Endothelial cell of umbilical vein (primary cell): ENCODE results near the gene LTBP1. TPM values are rescaled to one million over a fixed set of nuclear protein-coding genes. Genes with fewer than 3 reads are reported as not detected.

Experiments used
- BruUV-seq: library from RNA; stranded (reverse); fragments of 400-500 nt; replicated peaks from 2 replicates; lab custom pipeline; 2021; lab: Mats Ljungman, UMichigan
- CTCF ChIA-PET: fragments of 300-600, 350-600 bp; sonication (Branson Sonifier 250); formaldehyde crosslinking; loops from one replicate; lab custom pipeline; 2021; ENCODE audit warnings: antibody characterized with exemption, inconsistent platforms; lab: Charles Lee
- POLR2A ChIA-PET: fragments of 300-600, 350-600 bp; sonication (Branson Sonifier 250); formaldehyde crosslinking; loops from one replicate; lab custom pipeline; 2021; ENCODE audit warnings: antibody characterized with exemption, inconsistent platforms; lab: Charles Lee
- DNase-seq: peaks from one replicate; pipeline ENCODE4 v3.0.0-alpha.2; 2011; ENCODE audit warnings: low read depth, low spot score
- FAIRE-seq: peaks from 2 replicates; lab custom pipeline; 2011; peaks lifted over from hg19 to GRCh38; lab: Jason Lieb, UNC
- H2AFZ ChIP-seq: 2 replicates; pipeline ENCODE4 v1.6.0; 2012; ENCODE audit warnings: low read depth, low read length, control low read depth, inconsistent platforms
- H3K27ac ChIP-seq: 2 replicates; pipeline ENCODE4 v1.5.1; 2011; ENCODE audit warnings: low read depth, mild to moderate bottlenecking, control low read depth, low read length, moderate library complexity; ENCODE audit not compliant: insufficient read depth
- H3K27me3 ChIP-seq, 2 experiments: 2 replicates each; pipeline versions ENCODE4 v1.6.0 to v1.6.1; 2011; ENCODE audit warnings: low read length in 2 of 2, mixed read lengths in 1 of 2; ENCODE audit not compliant: control insufficient read depth in 2 of 2, insufficient read depth in 2 of 2
- H3K36me3 ChIP-seq, 2 experiments: 2 replicates in 1 of 2; 3 replicates in 1 of 2; pipeline ENCODE4 v1.5.1; 2011; ENCODE audit warnings: low read length in 2 of 2, mild to moderate bottlenecking in 1 of 2, moderate library complexity in 1 of 2; ENCODE audit not compliant: control insufficient read depth in 2 of 2, insufficient read depth in 2 of 2; ENCODE audit errors: extremely low read depth in 1 of 2
- H3K4me1 ChIP-seq: 3 replicates; pipeline ENCODE4 v1.5.1; 2011; ENCODE audit warnings: mild to moderate bottlenecking, low read length; ENCODE audit not compliant: control insufficient read depth, insufficient read depth; ENCODE audit errors: extremely low read depth
- H3K4me2 ChIP-seq: 2 replicates; pipeline ENCODE4 v1.6.1; 2011; ENCODE audit warnings: low read length, control low read depth, mixed read lengths; ENCODE audit not compliant: insufficient read depth
- H3K4me3 ChIP-seq, 3 experiments: fragments of 200-600 bp in 1 of 3; sonication (generic), shearing (Covaris generic) in 1 of 3; replicated peaks in 1 of 3; 2 replicates each; pipeline ENCODE4 v1.5.1; 2011 to 2016; ENCODE audit warnings: control low read depth in 3 of 3, low read length in 3 of 3, mild to moderate bottlenecking in 2 of 3, inconsistent platforms in 1 of 3, low read depth in 1 of 3, moderate library complexity in 1 of 3; ENCODE audit not compliant: insufficient read depth in 1 of 3
- H3K79me2 ChIP-seq: 2 replicates; pipeline ENCODE4 v1.6.0; 2012; ENCODE audit warnings: low read length, inconsistent platforms; ENCODE audit not compliant: control insufficient read depth, insufficient read depth
- H3K9ac ChIP-seq: replicated peaks from 2 replicates; pipeline ENCODE3; 2011; ENCODE audit warnings: low read length, control low read depth; ENCODE audit not compliant: insufficient read depth; ENCODE audit errors: extremely low read depth
- H3K9me1 ChIP-seq: replicated peaks from 3 replicates; pipeline ENCODE4 v1.6.0; 2011; ENCODE audit warnings: mild to moderate bottlenecking, low read length; ENCODE audit not compliant: control insufficient read depth, insufficient read depth; ENCODE audit errors: extremely low read depth
- H3K9me3 ChIP-seq: replicated peaks from 2 replicates; pipeline ENCODE4 v1.5.1; 2012; ENCODE audit warnings: low read length, inconsistent platforms; ENCODE audit not compliant: control insufficient read depth, insufficient read depth
- H4K20me1 ChIP-seq: replicated peaks from 2 replicates; pipeline ENCODE3; 2011; ENCODE audit warnings: mild to moderate bottlenecking, low read length; ENCODE audit not compliant: control insufficient read depth, insufficient read depth; ENCODE audit errors: extremely low read depth
- EZH2 ChIP-seq: IDR thresholded peaks from 2 replicates; pipeline ENCODE4 v1.6.1; 2012; ENCODE audit warnings: borderline replicate concordance, low read depth, mild to moderate bottlenecking, moderate library complexity, low read length, inconsistent platforms; ENCODE audit not compliant: severe bottlenecking
- FOS ChIP-seq: IDR thresholded peaks from 2 replicates; pipeline ENCODE4 v1.6.1; 2011; ENCODE audit warnings: mild to moderate bottlenecking, low read length, moderate library complexity, borderline replicate concordance; ENCODE audit not compliant: insufficient read depth
- GATA2 ChIP-seq: IDR thresholded peaks from 2 replicates; pipeline ENCODE4 v1.7.0; 2011; ENCODE audit warnings: low read depth, mild to moderate bottlenecking, moderate library complexity, mixed read lengths, low read length; ENCODE audit not compliant: insufficient read length, insufficient read depth
- JUN ChIP-seq: IDR thresholded peaks from 2 replicates; pipeline ENCODE4 v1.6.1; 2011; ENCODE audit warnings: borderline replicate concordance, low read depth; ENCODE audit not compliant: insufficient read length, insufficient read depth
- MYC ChIP-seq: IDR thresholded peaks from one replicate; pipeline ENCODE4 v1.6.1; 2011; ENCODE audit warnings: mild to moderate bottlenecking, low read depth, low read length
- POLR2A ChIP-seq: IDR thresholded peaks from 2 replicates; pipeline ENCODE4 v1.6.1; 2012; ENCODE audit warnings: low read depth, mild to moderate bottlenecking, control low read depth, low read length
- POLR2AphosphoS5 ChIP-seq: IDR thresholded peaks from 2 replicates; pipeline ENCODE4 v1.6.1; 2012; ENCODE audit warnings: low read depth, mild to moderate bottlenecking, control low read depth, low read length, moderate library complexity; ENCODE audit not compliant: insufficient read depth
- dilution Hi-C: fragments of 300-500 bp; cut with MboI; formaldehyde crosslinking; loops from one replicate; pipeline ENCODE4 v1.15.0; 2019; ENCODE audit warnings: low sequenced_read_pairs; ENCODE audit not compliant: extremely low pct_ligation_motif_present
- intact Hi-C: fragments of 100-400 bp; cut with micrococcal nuclease; formaldehyde crosslinking; loops from one replicate; pipeline ENCODE4 v1.10.0; 2022
- polyA plus RNA-seq, 4 experiments: library from polyadenylated mRNA; depleted of rRNA in 3 of 4; stranded (reverse) in 3 of 4; unstranded in 1 of 4; fragments of >200 nt; gene quantifications; 2 replicates each; pipeline versions ENCODE4 v1.2.1 to v1.2.3, GENCODE V29; 2011 to 2012; ENCODE audit warnings: missing spikeins in 1 of 4
- total RNA-seq: library from RNA; stranded (reverse); gene quantifications from 2 replicates; pipeline ENCODE4 v1.2.3, GENCODE V29; 2021
- TF ChIP-seq, protein P1 (sequence below), 2 donors: IDR thresholded peaks; 1 replicate in 1 of 2; 2 replicates in 1 of 2; pipeline ENCODE4 v1.5.1; 2011; ENCODE audit warnings: low read length in 2 of 2, mild to moderate bottlenecking in 2 of 2, moderate library complexity in 2 of 2, control low read depth in 1 of 2, inconsistent platforms in 1 of 2, low read depth in 1 of 2; ENCODE audit not compliant: insufficient read depth in 1 of 2; ENCODE audit errors: extremely low read depth in 1 of 2
- TF ChIP-seq, protein P2 (sequence below): IDR thresholded peaks from 2 replicates; pipeline ENCODE4 v1.6.1; 2011; ENCODE audit not compliant: insufficient read depth, insufficient read length

LTBP1 gene
- total and polyA plus RNA-seq, 2 donors (not counting 3 experiments of a cell fraction or from before 2014, with no cell fraction given) = 57.4 to 68.2 TPM

DNA sequence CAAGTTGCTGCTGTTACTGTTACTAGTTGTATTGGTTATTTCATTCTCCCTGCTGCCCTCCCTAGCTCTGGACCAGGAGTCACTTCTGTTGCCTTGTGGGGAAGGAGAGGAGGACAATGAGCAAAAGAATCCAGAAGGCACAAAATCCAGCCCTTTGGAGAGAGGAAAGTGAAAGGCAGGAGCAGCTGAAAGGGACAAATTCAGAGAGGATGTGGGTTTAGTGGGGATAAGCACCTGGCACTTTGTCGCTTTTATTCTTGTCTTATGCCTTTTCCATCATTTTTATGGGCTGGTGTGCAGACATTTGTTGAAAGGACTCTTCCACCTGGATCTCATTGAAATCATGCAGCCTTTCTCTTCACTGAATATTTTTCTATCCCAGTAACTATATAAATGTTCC lies 24.3 kb upstream of the LTBP1 start:
- H4K20me1 ChIP-seq = no peaks in the 10 kb centered on the region
- dilution Hi-C loops = no loop called here
- ChIA-PET CTCF (interaction anchor here (1.0 to 1.3 kb wide), 2 partner anchors 9 to 15 kb away, joined by 3 read pairs; no protein-coding TSS in a partner anchor), POLR2A (no interaction called here)
- no peaks in the 10 kb centered on the region for H3K36me3 ChIP-seq
- no peaks in the 10 kb centered on the region for H3K9me3 ChIP-seq
- BruUV-seq = no TSS peak
- intact Hi-C loops = no loop called here
- H3K9me1 ChIP-seq = no peaks in the 10 kb centered on the region
- no peak overlapping the region for H3K9ac ChIP-seq
- no peak for TF ChIP-seq GATA2
- TF ChIP-seq FOS = no peak
- TF ChIP-seq, protein P1, sequence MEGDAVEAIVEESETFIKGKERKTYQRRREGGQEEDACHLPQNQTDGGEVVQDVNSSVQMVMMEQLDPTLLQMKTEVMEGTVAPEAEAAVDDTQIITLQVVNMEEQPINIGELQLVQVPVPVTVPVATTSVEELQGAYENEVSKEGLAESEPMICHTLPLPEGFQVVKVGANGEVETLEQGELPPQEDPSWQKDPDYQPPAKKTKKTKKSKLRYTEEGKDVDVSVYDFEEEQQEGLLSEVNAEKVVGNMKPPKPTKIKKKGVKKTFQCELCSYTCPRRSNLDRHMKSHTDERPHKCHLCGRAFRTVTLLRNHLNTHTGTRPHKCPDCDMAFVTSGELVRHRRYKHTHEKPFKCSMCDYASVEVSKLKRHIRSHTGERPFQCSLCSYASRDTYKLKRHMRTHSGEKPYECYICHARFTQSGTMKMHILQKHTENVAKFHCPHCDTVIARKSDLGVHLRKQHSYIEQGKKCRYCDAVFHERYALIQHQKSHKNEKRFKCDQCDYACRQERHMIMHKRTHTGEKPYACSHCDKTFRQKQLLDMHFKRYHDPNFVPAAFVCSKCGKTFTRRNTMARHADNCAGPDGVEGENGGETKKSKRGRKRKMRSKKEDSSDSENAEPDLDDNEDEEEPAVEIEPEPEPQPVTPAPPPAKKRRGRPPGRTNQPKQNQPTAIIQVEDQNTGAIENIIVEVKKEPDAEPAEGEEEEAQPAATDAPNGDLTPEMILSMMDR (IDR thresholded peaks at IDR 0.05; ENCODE audit: extremely low read depth in 1 of 2, insufficient read depth in 1 of 2, low read depth in 1 of 2, low read length in 2 of 2) = no peak
- no peak for TF ChIP-seq JUN
- TF ChIP-seq POLR2AphosphoS5 = no peak
- TF ChIP-seq, protein P2, sequence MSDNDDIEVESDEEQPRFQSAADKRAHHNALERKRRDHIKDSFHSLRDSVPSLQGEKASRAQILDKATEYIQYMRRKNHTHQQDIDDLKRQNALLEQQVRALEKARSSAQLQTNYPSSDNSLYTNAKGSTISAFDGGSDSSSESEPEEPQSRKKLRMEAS = no peak
- TF ChIP-seq EZH2 = no peak
- no peak for TF ChIP-seq MYC
- no peak for TF ChIP-seq POLR2A
- peaks cover 2% of the 10 kb centered on the region for H3K4me1 ChIP-seq
- H3K4me3 ChIP-seq = no peak overlapping the region
- DNase-seq (no peak), FAIRE-seq (peak; percentile 48)
- H3K4me2 ChIP-seq = no peak overlapping the region
- no peak overlapping the region for H2AFZ ChIP-seq
- no peak overlapping the region for H3K27ac ChIP-seq
- peaks cover 0 to 13% of the 10 kb centered on the region in 2 experiments for H3K27me3 ChIP-seq
- H3K79me2 ChIP-seq = no peaks in the 10 kb centered on the region
